ENCODE measurements around the gene MASTL.
"Not testable (repeated sequence)": the region's sequence is repeated elsewhere in the genome, so short reads cannot be mapped to it uniquely, and the experiment has no call there.

The MASTL gene

DNA sequence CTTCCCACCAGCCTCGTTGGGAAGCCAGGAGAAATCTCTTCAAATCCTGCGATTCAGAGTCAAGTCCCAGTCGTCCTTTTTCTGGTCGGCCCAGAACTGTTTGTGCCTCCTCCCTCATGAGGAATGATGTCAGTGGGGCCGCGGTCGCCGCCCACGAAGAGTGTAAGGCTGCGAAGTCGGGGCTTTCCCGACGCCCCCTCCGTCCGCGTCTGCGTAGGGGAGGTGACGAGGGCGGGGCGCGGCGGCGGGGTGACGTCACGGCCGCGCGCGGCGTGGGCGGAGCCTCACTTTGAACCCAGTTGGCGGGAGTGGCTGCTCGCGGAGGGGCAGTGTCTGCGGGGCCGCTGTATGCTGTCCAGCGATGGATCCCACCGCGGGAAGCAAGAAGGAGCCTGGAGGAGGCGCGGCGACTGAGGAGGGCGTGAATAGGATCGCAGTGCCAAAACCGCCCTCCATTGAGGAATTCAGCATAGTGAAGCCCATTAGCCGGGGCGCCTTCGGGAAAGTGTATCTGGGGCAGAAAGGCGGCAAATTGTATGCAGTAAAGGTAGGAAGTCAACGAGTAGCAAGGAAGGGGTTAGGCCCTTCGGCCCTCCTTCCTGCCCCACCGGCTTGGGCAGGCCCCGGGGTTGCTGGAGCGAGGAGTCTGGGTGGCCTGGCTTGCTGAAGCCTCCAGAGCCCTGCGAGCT, at the start of gene MASTL:
Gene MASTL, plus strand, starts transcription at position 287 of the 689 bp plus-strand sequence. Its CDS starts 75 bp downstream, at position 362.
- peak; percentile 48 for DNase-seq

DNA sequence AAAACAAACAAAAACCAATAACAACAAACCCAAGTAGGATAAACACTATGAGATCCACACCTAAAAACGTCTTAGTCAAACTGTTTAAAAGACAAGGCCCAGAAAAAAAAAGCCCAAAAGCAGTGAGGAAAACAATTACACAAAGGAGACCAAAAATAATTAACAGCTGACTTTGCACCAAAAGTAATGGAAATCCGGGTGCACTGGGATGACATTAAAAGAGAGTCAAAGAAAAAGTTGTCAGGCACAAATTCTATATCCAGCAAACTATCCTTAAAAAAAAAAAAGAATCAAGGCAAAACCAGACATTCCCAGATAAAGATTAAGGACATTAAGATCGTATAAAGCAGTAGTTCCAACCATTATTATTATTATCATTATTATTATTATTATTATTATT, 47.0 kb upstream of the MASTL start:
- no peak for DNase-seq

DNA sequence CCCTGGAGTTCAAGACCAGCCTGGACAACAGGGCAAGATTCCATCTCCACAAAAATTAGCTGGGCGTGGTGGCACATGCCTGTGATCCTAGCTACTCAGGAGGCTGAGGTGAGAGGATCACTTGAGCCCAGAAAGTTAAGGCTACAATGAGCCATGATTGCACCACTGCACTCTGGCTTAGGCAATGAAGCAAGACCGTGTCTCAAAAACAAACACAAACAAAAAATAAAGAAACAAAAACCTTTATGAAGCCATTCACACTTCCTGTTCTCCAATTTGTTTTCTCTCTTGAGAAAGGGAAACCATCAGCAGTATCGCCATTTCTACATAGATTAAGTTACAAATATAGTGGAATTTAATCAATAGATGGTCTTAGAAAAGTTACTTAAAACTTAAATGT, 20.8 kb upstream of the MASTL start:
- no peak for DNase-seq

DNA sequence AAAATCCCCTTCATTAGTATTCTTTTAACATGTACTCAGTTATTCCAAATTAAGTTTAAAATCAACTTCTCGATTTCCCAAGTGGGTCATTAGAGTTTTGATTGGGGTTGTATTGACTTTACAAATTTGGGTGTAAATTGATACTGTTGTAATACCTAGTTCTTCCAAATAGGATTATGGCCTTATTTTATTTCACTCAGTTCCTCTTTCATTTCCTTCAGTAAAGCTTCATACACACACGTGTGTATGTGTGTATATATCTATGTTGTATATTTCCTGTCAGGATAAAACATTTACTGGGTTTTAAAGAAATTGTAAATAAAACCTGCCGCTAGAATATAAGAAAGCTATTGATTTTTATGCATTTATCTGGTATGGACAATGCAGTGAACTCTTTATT, 16.9 kb upstream of the MASTL start:
- DNase-seq, result no peak

GRCh38 chr10:27143686-27144085, 11.5 kb upstream of the MASTL start:
- DNase-seq, result no peak

- no peak for DNase-seq
These were observed 9.2 kb upstream of the MASTL start for GRCh38 chr10:27145937-27146336.

- DNase-seq, result no peak
These were observed 7.5 kb upstream of the MASTL start for GRCh38 chr10:27147701-27148100.

GRCh38 chr10:27150261-27150660, 4.9 kb upstream of the MASTL start:
- no peak for DNase-seq

DNA sequence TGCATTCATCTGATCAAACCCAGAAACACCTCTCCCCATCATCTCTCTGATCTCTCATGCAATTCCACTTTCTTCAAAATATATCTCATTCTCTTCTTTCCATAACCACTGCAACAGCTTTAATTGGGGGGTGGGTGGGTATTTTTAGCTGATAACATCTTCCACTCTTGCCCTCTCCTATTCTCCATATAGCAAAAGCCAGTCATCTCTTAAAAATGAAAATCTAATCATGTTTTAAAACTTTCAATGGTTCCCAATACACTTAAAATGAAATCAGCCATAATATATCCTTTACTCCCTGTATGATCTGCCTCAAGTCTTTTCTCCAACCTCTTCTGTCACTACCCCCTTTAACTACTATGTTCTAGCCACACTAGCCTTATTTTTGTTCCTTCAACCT, 2.5 kb upstream of the MASTL start:
- no peak for DNase-seq

- no peak for DNase-seq
These were observed 1.8 kb upstream of the MASTL start for GRCh38 chr10:27153329-27153728.

GRCh38 chr10:27153845-27154193, 1.3 kb upstream of the MASTL start:
- no peak for DNase-seq

- DNase-seq, result not testable (repeated sequence)
These were observed 1.4 kb downstream of the MASTL start for GRCh38 chr10:27156566-27156965.

DNA sequence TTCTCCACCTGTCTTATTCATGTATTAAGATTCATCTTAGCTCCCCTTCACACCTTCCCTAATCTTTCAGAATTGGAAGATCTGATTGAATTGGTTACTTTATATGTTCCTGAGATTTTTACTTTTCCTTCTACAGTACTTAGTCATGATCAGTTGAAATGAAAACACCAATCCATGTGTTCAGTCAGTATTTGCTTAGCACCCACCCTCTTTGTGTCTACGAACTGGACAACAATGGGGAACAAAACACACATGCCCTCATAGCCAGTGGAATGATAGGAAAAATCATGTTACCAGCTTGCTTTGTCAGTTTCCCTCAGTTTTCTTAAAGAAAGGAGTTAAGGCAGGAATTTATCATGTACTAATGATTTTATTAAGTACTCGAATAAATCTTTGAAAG, 2.0 kb downstream of the MASTL start:
- no peak for DNase-seq

DNA sequence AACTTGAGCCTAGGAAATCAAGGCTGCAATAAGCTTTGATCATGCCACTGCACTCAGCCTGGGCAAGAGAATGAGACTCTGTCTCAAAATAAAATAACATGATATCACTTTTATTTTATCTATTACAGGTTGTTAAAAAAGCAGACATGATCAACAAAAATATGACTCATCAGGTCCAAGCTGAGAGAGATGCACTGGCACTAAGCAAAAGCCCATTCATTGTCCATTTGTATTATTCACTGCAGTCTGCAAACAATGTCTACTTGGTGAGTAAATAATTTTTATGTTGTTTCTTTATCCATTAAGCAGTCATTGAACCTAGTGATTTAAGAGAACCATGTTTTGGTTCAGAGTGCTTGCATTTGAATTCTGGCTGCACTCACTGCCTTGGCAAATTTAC, 3.3 kb downstream of the MASTL start:
- DNase-seq, result no peak

- DNase-seq, result no peak
These were observed 14.7 kb downstream of the MASTL start for GRCh38 chr10:27169849-27170248.

- DNase-seq, result no peak
These were observed 33.1 kb downstream of the MASTL start for GRCh38 chr10:27188259-27188658.

DNA sequence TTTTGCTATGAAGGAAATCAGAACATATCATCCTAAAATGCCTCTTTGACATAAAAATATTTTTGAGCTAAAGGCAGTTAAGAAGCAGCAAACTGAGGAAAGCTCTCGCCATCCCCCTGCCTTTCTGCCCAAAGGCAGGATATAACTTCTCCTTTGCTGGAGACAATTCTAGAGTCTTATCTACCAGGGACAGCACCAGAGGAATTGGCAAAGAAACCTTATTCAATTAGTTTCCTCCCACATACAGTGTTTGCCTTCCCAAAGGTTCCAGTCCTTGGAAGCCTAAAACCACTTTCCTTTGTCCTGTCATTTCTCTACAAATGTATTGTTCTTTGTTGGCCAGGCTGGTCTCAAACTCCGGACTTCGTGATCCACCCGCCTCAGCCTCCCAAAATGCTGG, 33.7 kb downstream of the MASTL start:
- no peak for DNase-seq

GRCh38 chr10:27190508-27190907, 35.4 kb downstream of the MASTL start:
- no peak for DNase-seq

GRCh38 chr10:27192284-27192683, 37.1 kb downstream of the MASTL start:
- no peak for DNase-seq

DNA sequence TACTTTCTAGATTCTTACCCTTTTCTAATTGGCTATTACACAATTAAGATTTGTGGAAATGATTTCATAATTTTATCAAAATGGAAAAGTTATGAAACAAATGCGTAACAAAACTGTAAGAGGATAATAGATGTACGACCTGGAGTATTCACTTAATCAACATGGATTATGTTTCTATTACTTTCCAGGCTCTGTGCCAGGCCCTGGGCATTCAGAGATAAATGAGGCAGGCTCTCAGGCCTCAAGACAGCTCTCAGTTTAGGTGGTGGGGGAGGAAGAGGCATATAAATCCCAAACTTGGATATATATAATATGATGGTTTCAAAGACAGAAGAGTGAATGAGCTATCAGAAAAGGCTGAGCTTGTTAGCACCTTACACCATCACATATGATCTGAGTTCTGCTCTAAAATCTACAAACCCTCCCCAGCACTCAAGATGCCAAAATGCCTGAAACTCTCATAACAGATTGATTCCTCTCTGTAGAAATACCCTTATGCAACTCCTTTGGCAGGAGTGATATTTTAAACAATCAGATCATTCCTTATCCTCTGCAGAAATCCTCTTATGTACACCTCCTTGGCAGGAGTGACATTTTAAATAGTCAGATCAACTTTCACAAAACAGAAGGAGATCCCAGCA, 42.9 kb downstream of the MASTL start:
- no peak for DNase-seq

- DNase-seq, result no peak
These were observed 48.7 kb downstream of the MASTL start for GRCh38 chr10:27203806-27204205.

DNA sequence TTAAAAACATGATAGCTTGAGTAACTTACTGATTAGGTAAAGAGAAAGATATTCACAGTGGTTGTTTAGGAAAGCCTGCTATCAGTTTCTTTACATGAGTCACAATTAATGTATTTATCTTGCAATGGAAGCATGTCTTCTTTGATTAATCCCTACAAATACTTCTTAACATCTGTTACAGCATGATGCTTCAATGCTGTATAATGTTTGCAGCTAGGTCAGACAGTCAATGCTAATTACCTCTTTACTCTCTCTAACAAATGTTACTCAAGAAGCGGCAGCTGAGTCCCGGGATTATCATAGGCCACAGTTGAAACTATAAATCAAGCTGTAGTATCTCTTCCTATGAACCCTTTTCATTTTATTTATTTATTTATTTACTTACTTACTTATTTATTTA, 52.2 kb downstream of the MASTL start:
- DNase-seq, result no peak

DNA sequence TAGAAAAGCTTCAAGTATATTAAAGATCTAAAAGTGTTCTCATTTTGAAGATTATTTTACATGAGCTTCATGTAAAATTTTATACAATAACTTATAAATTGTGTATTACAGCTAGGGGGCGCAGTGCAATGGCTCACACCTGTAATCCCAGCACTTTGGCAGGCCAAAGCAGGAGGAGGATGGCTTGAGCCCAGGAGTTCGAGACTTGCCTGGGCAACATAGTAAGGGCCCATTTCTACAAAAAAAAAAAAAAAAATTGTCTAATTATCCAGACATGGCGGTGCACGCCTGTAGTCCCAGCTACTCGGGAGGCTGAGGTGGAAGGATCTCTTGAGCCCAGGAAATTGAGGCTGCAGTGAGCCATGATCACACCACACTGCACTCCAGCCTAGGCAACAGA, 68.8 kb downstream of the MASTL start:
- no peak for DNase-seq

- no peak for DNase-seq
These were observed 69.9 kb downstream of the MASTL start for GRCh38 chr10:27225011-27225590.
